ENCODE data around the gene SLIT3.

DNA sequence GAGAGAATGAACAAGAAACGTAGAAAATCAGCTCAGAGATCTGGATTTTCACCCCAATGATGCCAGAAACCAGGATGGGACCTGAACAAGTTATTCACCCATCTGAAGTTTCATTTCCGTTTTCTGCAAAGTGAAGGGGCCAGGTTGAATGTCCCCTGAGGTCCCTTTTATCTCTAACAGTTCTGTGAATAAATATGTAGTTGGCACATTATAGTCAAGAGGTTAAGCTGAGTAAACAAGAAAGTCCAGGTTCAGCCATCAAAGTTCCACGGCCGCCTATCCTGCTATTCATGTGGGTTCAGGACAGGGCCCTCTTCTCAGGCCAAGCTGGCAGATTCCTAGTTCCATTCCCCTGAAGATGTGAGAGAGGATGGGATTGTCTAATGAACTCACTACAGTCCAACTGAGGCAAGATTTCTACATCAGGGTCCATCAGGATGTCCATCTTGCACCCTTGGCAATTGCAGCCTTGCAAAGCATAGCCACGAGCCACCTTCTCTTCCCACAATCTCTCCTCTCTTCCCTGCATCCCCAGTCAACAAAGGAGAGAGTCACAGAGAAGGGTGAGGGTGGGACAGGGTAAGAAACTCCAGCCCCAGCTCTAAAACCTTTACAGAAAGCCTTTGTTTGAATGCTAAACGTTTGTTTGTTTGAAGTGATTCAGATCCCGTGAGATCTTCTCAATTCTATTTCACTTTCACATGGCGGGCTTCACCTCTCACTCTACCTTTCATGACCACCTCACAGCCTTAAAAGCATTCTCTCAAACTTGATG is 311.0 kb downstream of the SLIT3 start:
- TF ChIP-seq EZH2 (IDR thresholded peaks at IDR 0.05) (no peak), POLR2AphosphoS5 (IDR thresholded peaks at IDR 0.05; ENCODE audit: borderline replicate concordance, low read depth, low read length) (no peak), FOXP2 (optimal IDR thresholded peaks at IDR 0.05; ENCODE audit: control extremely low read depth, extremely low read length, insufficient read depth) (no peak)

Data from SK-N-MC (cell line).